ENCODE results near the gene HSD17B11.

The HSD17B11 gene

DNA sequence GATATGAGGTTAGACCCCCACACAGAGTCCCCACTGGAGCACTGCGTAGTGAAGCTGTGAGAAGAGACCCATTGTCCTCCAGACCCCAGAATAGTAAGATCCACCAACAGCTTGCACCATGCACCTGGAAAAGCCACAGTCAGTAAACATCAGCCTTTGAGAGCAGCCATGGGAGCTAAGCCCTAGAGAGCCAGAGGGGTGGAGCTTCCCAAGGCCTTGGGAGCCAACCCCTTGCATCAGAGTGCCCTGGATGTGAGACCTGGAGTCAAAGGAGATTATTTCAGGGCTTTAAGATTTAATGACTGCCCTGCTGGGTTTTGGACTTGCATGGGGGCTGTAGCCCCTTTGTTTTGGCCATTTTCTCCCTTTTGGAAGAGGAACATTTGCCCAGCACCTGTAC is 104.0 kb downstream of the HSD17B11 start:
- TF ChIP-seq, protein P1, sequence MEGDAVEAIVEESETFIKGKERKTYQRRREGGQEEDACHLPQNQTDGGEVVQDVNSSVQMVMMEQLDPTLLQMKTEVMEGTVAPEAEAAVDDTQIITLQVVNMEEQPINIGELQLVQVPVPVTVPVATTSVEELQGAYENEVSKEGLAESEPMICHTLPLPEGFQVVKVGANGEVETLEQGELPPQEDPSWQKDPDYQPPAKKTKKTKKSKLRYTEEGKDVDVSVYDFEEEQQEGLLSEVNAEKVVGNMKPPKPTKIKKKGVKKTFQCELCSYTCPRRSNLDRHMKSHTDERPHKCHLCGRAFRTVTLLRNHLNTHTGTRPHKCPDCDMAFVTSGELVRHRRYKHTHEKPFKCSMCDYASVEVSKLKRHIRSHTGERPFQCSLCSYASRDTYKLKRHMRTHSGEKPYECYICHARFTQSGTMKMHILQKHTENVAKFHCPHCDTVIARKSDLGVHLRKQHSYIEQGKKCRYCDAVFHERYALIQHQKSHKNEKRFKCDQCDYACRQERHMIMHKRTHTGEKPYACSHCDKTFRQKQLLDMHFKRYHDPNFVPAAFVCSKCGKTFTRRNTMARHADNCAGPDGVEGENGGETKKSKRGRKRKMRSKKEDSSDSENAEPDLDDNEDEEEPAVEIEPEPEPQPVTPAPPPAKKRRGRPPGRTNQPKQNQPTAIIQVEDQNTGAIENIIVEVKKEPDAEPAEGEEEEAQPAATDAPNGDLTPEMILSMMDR (conservative IDR thresholded peaks at IDR 0.05): no peak
- H3K27ac ChIP-seq: no peak overlapping the region

All from VCaP (cell line).